Measurements from ENCODE around the gene DOCK8.

Gene DOCK8

DNA sequence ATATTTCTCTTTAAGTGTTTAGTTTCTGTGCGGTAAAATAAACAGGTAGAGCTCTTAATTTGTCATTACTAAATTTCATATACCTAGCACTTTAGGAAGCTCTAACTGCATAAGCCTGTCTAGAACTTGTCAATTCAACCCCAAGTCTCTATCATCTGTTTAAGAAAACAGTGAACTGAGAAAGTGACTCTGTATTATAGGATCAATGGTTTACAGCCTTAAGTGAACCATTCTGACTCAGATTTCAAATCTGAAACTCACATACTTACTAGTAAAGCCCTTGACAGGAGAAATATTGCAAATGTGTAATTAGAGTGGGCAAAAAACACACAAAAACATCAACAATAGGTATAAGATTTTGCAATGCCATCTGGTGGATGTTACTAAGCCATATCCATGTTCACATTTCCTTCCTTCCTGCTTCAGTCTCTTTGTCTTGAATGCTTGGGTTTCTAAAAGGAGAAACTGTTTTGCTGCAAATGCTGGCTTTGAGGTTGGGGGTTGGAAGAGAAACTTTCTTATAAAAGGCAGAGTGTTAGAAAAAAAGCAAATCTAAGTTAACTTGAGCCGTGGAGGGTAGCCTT, 101.8 kb downstream of the DOCK8 start:
- no peak for FAIRE-seq

- FAIRE-seq, result no peak
These were observed 104.0 kb downstream of the DOCK8 start for GRCh38 chr9:318646-319045.

GRCh38 chr9:324971-325370, 110.3 kb downstream of the DOCK8 start:
- FAIRE-seq, result no peak

- no peak for FAIRE-seq
These were observed 112.0 kb downstream of the DOCK8 start for GRCh38 chr9:326667-327066.

- no peak for FAIRE-seq
These were observed 113.8 kb downstream of the DOCK8 start for GRCh38 chr9:328453-328852.

GRCh38 chr9:331197-331596, 116.5 kb downstream of the DOCK8 start:
- FAIRE-seq, result no peak

DNA sequence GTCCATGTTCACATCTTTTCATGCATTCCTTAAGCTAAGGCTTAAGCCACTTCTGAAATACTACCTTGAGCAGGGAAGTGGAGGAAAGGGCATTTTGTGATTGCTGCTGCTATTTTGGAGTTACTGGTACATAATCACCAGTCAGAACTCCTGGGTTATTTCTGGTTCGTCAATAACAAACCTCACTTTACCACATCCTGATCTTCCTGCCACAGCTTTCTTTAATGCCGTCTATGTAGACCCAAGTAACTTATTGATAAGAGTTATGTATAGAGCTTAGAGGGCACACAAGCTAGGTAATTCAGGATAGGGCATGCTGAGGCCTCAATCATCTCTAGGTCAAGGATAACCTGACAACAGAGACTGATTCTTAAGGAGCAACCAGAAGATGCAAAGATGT, 120.7 kb downstream of the DOCK8 start:
- FAIRE-seq, result no peak

GRCh38 chr9:336039-336438, 121.4 kb downstream of the DOCK8 start:
- FAIRE-seq, result no peak

GRCh38 chr9:338602-339001, 123.9 kb downstream of the DOCK8 start:
- FAIRE-seq, result no peak

GRCh38 chr9:341634-342421, 127.2 kb downstream of the DOCK8 start:
- FAIRE-seq, result no peak

DNA sequence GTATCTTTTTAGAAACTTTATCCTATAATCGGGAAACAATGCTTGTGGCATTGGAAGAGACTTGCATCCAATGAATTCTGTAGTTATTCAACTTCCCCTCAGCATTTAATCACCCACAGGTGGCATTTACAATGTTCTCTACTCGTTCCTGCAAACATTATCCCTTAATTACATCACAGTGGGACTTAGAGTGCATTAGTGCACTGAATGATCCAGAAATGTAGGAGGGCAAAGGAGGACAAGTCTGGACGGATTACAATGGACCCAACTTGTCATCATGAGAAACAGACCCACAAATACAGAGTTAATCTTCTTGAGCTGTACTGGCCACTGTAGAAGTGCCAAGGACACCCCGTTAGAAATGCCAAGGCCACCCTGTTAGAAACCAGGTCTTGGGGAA, 129.1 kb downstream of the DOCK8 start:
- FAIRE-seq, result no peak

DNA sequence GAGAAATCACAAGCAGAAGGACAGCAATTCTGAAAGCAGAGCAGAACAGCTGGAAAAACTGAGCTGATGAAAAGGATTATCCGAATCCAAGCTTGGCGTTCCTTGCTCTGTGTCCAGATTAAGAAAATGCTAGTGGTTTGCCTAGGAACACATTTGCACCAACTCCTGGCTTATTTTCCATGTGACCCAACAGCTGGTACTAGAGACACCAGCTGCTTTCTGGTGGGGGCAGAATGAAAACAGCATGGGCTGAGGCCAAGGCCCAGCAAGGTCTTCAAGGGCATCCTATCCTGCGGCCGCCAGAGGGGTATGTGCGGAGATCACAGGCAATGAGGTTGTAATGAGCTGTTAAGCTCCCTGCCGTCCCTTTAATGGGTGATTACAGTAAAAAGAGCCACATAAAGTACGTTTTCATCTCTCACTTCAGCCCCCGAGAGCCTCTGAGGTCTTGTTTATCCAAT, 131.5 kb downstream of the DOCK8 start:
- FAIRE-seq, result no peak

- no peak for FAIRE-seq
These were observed 133.1 kb downstream of the DOCK8 start for GRCh38 chr9:347667-348292.

DNA sequence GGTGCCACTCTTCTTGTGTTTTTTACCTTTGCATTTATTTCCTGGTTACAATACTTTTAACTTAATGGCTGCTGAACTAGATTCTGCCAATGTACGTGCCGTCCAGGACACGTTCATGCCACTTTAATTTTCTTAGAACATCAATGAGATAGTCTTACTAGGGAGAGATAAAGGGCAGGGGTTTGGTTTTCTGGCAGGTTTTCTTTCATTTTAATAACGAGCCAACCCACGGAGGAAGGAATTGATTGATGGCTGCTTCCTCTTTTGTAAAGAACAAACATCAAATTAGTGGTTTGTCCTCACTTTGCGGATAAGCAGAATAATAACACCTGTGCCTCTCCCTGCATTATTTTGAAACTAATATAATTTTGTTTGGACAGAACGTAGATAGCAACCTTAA, 135.7 kb downstream of the DOCK8 start:
- no peak for FAIRE-seq

GRCh38 chr9:351916-352315, 137.3 kb downstream of the DOCK8 start:
- FAIRE-seq, result no peak

- FAIRE-seq, result no peak
These were observed 138.4 kb downstream of the DOCK8 start for GRCh38 chr9:353077-353476.

DNA sequence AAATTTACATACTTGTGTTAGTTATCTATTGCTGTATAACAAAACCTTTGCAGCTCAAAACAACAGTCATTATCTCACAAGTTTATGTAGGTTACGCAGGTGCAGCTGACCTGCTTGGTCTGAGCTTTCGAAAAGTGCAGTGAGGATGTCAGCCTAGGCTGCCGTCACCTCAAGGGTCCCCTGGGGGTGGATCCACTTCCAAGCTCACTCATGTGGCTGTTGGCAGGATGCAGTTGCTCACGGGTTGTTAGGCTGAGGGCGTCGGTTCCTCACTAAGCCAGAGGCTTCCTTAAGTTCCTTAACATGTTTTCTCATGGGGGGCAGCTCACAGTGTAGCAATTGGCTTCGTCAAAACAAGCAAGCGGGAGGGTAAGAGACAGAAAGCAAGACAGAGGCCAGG, 139.8 kb downstream of the DOCK8 start:
- FAIRE-seq, result no peak

DNA sequence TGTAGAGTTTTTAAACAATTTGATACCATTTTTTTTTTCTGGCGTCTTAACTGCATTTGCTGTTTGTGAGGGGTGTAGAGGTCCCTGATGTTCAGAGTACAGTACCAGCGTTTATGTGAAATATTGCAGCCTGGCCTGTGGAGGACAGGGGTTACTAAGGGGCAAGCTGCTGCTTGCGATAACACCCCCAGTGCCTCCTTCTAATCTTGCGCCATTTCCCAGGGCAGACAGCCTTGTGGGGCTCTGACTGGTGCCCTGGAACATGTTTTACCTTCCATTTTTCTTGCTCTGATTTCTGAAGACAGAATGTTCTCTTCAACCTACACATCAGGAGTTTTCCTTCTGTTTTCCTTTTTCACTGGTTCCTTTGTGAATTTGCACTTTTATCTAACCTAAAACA, 142.9 kb downstream of the DOCK8 start:
- FAIRE-seq, result no peak

DNA sequence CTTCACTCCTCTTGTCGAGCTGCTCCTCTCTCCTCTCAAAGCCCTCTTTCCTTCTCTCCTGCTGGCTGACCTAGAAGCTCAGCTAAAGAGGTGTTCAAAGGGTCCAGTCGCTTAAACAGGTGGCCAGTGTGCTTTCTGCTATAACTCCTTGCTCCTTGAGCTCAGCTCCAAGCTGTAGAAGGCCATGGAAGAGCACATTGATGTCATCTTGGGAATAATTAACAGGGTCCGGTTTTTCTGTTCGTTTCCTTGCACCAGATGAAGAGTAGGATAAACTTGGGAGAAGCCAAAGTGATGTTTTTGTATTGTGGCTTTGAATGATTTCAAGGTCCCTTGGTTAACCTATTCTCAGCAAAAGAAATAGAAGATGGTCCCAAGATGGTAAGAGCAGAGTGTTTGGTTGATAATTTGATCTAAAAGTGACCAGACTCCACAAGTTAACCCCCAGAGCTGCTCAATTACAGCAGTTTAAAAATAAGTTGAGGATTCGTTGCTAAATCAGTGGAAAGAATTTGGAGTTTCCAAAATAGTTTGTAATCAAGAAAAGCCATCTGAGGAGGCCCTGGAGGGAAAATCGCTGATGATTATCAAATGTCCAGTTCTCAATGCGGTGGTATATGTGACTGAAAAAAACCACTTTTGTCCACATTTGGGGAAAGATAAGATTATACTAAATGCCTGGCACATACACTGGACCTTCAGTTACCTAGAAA, 148.1 kb downstream of the DOCK8 start:
- no peak for FAIRE-seq

- FAIRE-seq, result no peak
These were observed 148.6 kb downstream of the DOCK8 start for GRCh38 chr9:363274-363612.

DNA sequence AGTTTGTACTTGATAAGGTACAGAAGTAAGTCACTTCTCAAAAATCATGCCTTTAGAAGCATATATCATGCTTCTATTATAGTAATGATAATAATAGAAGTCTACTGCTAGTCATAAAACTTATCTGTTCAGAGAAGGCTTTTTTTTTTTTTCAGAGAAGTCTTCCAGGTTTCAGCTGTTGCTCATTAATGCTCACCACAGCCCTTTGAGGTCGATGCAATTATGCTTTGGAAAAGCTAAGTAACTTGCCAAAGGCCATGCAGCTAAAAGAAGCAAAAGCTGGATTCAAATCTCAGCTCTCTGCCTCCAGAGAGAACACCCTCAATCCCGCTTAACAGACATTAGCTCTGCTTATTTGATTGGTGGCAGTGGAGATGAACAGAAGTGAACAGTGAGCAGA, 150.8 kb downstream of the DOCK8 start:
- FAIRE-seq, result no peak

DNA sequence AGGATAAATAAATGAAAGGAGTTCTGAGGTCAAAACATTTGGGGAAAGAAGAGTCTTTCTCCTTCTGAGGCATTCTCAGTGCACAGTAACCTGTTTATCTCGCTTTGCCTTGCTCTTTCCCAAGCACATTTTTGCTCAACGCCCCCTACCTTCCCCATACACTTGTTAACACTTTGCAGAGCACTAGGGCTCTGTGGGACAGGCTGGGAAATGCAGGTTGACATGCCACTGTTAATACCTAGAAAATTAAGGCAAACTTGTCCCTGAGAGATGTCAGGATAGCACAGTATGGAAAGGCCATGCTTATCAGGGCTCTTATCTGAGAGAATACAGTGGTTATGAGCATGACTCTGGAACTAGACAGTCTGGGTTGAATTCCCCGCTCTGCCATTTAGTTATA, 152.0 kb downstream of the DOCK8 start:
- no peak for FAIRE-seq

- FAIRE-seq, result no peak
These were observed 155.4 kb downstream of the DOCK8 start for GRCh38 chr9:370086-370485.

- no peak for FAIRE-seq
These were observed 156.7 kb downstream of the DOCK8 start for GRCh38 chr9:371349-371748.
